HG03045 (cell line): ENCODE data around the gene TRIM10.
A peak's percentile ranks its signal among the peaks of the same experiment; 100 is the strongest.
"Not testable (repeated sequence)": the region's sequence is repeated elsewhere in the genome, so short reads cannot be mapped to it uniquely, and the experiment has no call there.

ENCODE experiments used
- ATAC-seq: cut with Tn5 transposase; IDR thresholded peaks from one replicate; pipeline ENCODE4 v1.9.1; 2021; ENCODE audit warnings: mild to moderate bottlenecking, moderate library complexity; ENCODE audit not compliant: unreplicated experiment

TRIM10 gene

DNA sequence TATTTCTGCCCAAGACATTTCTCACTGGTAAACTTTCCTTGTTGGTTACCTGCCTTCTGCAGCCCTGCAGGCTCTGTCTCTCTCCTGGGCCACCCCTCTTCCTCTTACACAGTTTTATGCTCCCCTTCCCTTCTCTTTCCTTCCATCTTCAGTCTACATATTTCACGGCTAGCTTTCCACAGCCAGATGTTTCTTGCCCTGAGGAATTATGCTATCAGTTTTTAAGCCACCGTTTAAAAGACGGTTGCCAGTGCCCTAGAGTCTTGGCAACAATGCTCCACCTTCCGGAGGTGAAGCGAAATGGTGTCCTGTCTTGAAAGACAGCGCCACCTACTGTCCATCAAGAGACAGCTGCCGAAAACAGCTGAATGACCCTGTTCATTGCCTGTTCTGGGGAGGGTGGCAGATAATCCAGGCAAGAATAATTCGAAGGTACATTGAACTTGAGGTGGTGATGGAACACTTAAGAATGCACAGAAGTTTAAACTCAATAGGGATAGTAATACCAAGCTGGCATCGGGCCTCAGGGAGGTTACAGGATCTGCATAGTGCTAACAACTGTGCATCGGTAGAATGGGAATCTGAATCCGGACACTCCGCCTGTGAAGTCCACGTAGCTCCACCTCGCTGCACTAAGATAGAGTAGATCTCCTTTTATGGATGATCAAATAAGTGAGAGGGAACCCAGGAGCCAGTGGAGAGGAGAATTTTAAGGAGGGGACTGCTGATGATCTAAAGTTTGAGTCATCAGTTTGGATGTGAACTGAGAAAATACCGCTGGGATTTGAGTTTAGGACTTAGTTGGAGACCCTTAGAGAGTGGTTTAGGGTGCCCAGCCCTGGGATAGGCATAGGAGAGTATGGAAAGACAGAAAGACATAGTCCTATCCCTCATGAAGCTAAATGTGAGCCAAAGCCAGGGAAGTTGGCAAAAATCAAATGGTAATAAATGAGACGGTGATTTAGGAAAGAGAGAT lies 29.8 kb downstream of the TRIM10 start:
- ATAC-seq: no peak

DNA sequence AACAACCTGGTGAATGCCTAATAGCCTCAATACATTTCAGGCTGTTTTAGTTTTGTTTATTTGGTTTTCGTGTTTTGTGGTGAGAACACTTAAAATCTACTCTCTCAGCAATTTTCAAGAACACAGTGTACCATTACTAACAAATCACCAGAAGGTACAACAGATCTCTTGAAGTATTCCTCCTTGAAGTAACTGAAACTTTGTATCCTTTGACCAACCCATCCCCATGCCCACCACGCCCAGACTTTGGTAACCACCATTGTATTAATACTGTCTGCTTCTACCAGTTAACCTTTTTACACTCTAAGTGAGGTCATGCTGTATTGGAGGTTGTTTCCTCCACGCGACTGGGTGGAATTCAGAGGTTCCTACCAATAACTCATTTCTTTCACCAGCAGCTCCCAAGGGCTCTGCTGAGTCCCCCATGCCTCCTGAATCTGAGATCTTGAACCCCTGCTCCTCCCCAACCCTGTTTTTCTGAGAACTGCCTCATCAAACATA lies 30.8 kb downstream of the TRIM10 start:
- ATAC-seq: no peak

- no peak for ATAC-seq
These were observed 31.5 kb downstream of the TRIM10 start for GRCh38 chr6:30129265-30130178.

DNA sequence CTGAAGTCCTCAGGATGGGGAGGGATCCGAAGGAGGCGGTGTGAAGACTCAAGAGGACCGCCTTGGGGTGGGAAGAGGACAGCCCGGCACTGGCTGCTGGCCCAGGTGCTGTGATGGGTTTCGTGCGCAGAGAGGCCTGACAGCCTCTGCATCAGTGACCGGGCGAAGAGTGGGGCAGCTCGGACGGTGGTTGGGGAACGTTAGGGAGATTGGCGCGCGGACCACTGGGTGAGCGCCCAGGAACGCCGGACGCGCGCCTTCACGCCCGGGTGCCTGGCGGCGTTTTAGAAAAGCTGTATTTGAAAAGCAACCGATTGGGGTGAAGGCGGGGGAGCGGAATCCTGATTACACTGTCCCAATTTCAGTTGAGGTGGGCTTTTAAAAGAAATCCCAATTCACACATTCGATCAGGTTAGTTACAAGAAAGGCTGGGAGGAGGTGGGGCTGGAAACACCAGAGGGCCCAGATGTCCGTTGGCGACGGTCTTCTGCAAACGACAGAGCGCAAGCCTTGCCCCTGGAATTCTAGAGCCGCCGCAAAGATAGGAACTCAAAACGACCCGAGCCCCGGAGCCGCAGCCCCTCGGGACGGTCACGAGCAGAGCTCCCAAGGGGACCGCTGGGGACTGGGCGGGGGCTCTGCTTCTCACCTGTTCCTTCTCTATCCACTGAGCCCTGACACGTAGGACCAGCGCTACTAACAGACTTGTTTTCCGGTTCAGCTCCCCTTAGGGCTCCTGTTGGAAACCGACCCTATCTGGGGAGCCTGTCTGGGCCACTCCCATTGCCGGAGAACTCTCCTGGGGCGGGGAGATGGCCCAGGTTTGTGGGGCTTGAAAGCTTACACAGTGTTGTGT lies 33.5 kb downstream of the TRIM10 start:
- ATAC-seq: no peak

DNA sequence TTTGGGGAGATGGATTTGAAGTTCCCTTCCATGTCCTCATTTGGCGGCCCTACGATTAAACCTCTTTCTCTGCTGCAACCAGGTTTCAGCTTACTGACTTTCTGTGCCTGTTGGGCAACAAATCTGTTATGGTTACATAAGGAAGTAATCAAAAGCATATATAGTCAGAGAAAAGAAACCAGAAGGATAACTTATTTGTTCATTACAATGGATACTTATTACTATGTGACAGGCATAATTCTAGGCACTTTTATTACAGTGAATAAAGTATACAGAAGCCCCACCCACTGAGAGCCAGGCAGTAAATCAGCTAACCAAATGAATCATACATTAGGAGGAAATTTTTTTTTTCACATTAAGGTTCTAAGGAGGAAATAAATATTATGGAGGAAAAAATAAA lies 38.5 kb downstream of the TRIM10 start:
- no peak for ATAC-seq

DNA sequence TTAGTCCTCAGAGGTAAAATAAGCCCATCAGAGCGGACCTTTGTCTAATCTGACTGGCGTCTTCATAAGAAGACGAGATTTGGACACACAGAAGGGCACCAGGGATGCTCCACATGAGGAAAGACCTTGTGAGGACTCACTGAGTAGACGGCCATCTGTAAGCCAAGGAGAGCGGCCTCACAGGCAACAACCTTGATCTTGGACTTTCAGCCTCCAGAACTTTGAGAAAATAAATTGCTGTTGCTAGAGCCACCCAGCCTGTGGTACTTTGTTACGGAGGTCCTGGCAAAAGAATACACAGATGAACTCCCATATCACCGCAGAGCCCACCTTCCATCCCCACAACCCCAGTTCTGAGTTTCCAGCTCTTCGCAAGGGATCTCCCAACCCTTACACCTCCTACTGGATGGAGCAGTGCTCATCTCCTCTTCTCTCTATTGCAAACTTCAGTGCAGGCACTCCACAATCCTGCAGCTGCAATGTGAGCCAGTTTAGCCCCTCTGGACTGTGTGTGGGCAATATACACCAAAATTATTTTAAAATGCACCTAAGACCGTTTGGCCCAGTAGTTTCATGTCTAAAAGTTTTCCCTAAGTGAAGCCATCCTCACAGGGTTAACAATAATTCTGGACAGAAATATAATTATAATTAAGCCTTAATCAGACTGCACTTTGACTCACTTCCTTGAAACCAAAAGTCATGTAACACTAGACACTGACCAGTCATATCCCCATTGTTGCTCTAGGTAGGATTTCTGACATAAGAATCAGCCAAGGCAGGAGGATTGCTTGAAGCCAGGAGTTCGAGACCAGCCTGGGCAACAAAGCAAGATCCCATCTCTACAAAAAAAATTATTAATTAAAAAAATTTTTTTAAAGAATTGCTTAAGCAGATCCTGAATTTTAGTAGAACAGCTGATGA lies 39.3 kb downstream of the TRIM10 start:
- no peak for ATAC-seq

GRCh38 chr6:30118691-30119090 lies 42.3 kb downstream of the TRIM10 start:
- not testable (repeated sequence) for ATAC-seq

DNA sequence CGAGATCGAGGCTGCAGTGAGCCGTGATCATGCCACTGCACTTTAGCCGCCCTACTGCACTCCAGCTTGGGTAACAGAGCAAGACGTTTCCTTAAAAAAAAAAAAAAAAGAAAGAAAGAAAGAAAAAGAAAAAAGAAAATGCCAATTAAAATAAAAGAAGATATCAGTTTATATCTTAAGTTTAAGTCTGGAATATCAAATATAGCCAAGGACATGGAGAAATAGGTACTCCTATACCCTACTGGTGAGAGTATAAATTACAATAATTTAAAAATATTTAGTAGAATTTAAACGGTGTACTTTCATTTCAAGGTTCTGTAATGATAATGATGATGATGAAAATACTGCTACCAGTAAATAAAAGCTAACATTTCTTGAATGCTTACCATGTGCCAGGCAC lies 44.3 kb downstream of the TRIM10 start:
- no peak for ATAC-seq

GRCh38 chr6:30113841-30114240 lies 47.2 kb downstream of the TRIM10 start:
- no peak for ATAC-seq

- no peak for ATAC-seq
These were observed 47.8 kb downstream of the TRIM10 start, which contains the start of gene TRIM31 for GRCh38 chr6:30113003-30113759. Gene TRIM31, minus strand, starts transcription at chr6:30113090. Its CDS starts 285 bp downstream, at chr6:30112805.

DNA sequence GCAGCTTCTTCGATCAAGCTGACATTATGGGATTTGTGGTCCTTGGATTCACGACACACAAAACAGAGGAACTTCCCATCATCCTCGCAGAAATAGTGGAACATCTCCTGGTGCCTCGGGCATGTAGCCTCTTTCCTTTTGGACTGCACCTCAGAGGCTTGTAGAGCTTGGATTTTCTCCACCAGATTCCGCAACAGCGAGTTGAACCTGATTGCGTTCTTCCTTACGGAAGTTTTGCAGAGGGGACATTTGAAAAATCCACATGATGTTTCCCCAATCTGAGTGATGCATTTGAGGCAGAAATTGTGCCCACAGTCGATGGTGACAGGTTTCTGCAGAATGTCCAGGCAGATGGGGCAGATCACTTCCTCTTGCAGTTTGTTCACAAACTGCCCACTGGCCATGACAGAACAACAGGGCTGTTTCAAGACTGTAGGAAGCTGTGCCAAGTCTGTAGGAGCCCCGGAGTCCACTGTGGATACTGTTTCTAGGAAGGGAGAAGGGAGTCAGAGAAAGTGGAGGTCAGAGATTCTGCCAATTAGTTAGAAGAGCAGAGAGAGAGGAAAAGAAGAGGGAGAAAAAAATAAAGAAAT lies 48.5 kb downstream of the TRIM10 start:
- ATAC-seq: no peak

DNA sequence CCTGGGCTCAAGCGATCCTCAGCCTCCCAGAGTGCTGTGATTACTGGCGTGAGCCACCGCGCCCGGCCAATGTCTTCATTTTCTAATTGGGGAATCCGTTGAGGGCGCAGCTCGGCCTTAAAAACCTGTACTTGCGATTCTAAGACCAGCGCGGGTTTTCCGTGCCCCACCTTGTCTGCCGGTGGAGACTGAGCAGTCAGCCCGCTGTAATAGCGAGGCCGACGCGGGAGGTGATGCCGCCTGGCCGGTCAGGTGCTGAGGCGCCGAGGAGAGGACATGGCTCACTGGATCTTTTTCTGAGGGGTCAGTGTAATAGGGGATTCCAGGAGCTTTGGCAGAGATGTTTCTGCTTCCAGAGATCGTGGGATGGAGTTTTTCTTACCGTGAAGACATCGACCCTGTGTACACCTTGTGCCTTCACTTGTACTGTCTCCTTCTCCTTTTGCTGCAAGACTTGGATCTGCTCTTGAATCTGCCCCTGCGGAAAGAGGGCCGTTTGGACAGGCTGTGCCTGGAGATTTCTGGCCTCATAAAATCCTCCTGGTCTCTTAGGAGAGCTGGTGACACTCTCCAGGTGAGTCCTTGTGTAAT lies 49.6 kb downstream of the TRIM10 start:
- no peak for ATAC-seq

DNA sequence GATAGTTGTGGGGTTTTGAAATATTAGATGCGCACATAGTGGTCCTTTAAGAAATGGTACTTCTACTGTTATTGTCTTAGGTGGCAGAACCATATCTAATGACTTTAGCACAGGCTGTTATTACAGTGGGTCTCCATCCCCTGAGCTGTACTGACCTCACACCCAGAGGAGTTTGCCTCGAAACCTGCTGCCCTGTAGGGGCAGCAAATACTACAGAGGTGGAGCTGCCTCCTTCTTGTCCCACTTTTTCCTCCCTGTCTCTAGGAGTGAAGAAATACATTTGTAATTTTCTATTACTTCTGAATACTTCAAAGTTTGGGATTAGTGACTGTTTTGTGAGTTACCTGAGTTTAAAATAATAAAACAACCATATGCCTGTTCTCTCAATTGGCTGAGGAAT lies 56.4 kb downstream of the TRIM10 start:
- ATAC-seq: no peak

DNA sequence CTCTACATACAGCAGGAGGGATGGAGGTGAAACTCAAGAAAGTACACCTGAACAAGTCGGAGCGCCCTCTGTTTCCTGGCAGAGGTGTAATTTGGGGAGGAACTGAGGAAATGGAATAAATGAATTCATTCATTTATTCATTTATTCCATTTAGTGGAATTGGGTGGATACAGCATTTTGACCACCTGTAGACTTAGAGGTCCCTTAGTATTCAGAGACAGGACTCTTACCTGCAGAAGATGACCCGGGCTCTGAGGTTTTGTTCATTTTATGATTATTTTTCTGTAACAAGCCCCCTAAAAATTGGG lies 57.2 kb downstream of the TRIM10 start:
- no peak for ATAC-seq

DNA sequence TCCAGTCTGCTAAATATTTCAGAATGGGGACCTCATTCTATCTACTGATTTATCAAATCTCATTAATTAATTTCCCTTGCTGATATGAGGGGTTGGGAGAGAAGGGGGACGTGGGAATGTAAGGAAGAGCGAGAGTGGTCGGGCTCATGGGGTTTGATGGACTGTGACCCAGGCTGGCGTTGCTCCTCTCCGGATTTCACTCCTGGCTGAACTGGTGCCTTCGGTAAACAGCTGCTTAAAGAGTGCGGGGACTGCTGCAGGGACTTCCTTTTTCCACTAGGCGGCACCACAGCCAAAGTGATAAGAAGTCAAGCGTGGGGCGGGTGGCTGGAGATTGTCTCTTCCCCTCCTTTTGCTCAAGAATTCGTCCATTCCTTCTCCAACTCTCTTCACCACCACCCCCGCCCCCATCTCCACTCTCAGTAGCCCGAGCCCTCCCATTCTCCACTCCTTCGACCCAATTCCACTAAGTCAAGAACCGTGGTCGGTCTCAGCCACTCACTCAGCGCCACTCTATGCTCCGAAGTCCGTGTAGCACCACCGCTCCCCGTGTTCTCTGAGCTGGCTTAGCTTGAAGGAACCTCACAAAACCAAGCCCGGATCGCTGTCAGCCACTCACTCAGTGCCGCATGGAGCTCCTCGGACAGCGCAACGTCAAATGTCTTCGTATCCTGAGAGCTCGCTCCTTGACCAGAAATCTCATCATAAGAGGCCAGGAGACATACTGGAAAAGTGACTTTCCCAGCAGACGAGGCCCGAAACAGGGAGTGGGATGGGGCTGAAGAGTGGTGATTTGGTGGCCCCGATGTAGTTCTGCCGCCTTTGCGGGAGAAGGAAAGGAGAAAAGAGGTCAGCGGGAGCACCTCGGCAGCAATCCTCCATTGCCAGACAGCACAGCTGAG lies 57.8 kb downstream of the TRIM10 start:
- ATAC-seq: peak; percentile 68

GRCh38 chr6:30102414-30102969 lies 58.5 kb downstream of the TRIM10 start:
- ATAC-seq: no peak
